GM19455 (cell line): Measurements from ENCODE around the gene SMO.
"Not testable (repeated sequence)": the region's sequence is repeated elsewhere in the genome, so short reads cannot be mapped to it uniquely, and the experiment has no call there.

Source experiments
- ATAC-seq: cut with Tn5 transposase; IDR thresholded peaks from one replicate; pipeline ENCODE4 v1.9.1; 2021; ENCODE audit not compliant: unreplicated experiment

Gene SMO

DNA sequence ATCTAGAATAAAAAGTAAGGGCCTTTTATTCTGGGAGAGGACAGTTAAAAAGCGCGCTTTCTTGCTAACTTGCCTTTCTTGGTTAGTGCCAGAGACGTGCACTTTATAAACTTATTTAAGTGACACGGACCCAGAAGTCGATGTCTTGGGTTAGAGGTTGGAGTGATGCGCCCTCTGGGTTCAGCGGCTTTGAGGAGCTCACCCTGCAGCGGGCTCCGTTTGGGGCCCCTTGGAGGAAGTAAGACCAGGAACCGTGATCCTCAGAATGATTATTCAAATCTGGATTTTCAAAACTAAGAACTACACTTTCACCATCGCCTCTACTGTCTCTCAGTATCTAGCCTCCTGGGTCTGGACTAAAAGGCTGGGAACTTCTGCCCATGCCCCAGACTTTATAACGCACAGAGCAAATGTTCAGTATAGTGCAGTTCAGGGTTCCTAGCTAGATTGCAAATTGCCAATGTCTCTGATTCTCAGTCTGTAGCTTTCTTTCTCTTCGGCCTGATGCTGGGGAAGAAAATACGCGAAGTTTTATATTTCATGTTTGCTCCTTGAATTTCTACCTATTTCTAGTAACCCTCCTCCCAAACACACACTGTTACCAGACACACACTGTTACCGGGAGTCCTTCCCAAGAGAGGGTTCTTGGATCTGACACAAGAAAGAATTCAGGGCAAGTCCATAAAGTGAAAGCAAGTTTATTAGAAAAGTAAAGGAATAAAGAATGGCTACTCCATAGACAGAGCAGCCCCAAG is 18.6 kb upstream of the SMO start:
- ATAC-seq, result peak; percentile 82

DNA sequence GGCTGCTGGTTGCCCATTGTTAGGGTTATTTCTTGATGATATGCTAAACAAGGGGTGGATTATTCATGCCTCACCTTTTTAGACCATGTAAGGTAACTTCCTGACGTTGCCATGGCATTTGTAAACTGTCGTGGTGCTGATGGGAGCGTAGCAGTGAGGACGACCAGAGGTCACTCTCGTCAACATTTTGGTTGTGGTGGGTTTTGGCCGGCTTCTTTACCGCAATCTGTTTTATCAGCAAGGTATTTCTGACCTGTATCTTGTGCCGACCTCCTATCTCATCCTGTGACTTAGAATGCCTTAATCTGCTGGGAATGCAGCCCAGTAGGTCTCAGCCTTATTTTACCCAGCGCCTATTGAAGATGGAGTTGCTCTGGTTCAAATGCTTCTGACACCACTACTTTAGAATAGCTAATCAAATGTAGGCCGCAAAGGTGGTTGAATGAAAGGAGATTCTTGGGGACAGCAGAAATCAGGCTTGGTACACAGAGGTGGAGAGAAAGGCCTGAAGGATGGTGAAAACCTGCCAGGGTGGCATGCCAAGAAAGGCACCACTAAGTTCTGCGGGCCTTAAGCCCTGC is 17.9 kb upstream of the SMO start:
- no peak for ATAC-seq

DNA sequence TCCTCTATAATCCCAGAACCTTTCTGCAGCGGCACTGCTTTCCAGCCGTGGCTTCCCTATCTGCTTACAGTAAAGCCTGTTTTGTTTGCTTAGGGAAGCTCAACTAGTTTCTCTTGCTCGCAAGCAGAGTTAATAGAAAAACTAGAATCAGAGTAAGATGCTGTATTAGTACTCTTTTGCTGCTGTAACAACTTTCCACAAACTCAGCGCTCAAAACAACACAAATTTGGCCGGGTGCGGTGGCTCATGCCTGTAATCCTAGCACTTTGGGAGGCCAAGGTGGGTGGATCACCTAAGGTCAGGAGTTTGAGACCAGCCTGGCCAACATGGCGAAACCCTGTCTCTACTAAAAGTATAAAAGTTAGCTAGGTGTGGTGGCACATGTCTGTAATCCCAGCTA is 14.6 kb upstream of the SMO start:
- ATAC-seq, result not testable (repeated sequence)

DNA sequence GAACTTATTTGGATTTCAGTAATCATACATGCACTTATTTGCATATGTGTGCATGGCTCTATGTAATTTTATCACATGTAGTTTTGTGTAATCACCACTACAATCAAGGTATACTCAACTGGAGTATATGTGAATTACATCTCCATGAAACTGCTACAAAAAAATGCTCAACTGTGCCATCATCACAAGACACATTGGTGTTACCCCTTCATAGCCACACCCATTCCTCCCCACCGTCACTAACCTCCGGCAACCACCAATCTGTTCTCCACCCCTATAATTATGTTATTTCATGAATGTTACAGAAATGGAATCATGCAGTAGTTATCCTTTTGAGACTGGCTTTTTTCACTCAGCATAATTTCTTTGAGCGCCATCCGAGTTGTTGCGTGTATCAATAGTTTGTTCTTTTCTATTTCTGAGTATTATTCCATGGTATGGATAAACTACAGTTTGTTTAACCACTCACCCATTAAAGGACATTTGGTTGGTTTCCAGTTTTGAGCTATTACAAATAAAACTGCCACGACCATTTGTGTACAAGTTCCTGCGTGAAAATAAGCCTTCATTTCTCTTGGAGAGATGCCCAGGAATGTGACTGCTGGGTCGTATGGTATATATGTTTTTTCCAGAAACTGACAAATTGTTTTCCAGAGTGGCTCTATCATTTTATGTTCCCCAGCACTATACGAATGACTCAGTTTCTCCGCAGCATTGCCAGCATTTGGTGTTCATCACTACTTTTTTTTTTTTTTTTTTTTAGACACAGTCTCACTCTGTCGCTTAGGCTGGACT is 11.3 kb upstream of the SMO start:
- ATAC-seq, result no peak

DNA sequence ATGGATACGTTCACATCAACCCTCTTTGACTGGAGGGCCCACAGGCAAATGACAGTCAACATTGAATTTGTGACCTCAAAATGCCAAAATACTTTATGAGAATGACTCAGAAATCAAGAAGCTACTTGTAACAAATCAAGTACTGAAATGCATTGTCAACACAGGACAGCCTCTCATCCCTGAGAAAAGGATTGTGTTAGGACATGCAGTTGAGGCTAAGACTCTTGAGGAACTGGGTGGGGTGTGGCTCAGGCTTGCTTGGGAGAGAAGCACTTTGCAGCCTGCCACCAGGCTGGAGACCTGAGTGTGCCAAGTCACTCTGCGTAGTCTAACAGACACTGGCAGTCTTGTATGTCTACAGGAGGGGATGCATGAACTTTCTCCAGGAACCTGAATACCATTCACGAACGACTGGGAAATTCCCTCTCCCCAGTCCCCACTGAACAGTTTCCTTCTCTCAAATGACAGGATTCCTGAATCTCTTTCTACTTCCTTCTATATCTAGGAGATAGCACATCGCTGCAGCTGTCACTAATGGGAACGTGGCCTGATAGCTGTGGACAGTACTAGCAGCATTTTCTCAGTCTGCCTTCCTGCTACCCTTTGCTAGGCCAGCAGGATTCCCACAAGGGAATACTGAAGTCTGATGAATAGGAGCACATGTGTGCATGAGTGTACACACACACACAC is 3.3 kb upstream of the SMO start:
- no peak for ATAC-seq

DNA sequence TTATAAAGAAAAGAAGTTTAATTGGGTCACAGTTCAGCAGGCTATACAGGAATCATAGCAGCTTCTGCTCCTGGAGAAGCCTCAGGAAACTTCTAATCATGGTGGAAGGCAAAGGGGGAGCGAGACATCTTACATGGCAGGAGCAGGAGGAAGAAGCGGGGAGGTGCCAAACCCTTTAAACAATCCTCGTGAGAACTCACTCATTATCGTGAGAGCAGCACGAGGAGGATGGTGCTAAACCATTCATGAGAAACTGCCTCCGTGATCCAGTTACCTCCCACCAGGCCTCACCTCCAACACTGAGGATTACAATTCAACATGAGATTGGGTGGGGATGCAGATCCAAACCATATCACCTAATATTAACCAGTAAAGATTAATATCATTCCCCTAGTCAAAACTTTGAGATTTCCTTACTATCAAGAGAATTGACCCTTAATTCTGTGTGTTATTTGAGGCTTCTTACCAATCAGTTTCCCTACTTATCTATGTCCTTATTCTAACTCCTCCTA is 1.6 kb upstream of the SMO start:
- no peak for ATAC-seq

DNA sequence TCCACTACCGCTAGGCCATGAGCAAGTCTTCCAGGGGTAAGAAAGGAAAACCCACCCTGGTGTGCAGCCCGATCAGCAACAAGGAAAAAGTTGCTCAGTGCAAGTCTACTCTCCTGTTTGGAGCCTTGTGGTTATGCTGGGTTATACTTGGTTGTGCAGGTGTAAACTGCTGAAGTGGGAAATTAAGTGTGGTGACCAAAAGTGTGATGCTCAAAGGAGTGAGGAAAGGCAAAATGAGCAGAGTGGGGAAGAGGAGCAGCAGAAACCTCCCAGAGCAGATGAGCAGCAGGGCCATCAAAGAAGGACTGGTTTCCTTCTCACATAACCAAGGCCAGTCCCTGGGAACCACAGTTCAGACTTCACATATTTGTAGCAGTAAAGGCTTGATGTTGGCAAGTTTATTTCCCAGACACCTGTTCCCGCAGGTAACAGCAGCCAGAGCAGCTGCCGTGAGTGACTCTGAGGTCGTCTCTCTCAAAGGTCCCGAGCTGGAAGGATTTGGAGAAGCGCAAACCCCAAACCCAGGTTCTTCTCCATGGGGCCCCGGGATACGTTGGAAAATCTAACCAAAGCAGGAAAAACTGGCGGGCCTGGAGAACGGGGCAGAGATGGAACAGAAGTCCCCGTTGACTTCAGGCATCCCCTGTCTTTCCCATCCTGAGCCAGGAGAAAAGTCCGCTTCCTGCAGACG is 607 bp upstream of the SMO start:
- no peak for ATAC-seq

DNA sequence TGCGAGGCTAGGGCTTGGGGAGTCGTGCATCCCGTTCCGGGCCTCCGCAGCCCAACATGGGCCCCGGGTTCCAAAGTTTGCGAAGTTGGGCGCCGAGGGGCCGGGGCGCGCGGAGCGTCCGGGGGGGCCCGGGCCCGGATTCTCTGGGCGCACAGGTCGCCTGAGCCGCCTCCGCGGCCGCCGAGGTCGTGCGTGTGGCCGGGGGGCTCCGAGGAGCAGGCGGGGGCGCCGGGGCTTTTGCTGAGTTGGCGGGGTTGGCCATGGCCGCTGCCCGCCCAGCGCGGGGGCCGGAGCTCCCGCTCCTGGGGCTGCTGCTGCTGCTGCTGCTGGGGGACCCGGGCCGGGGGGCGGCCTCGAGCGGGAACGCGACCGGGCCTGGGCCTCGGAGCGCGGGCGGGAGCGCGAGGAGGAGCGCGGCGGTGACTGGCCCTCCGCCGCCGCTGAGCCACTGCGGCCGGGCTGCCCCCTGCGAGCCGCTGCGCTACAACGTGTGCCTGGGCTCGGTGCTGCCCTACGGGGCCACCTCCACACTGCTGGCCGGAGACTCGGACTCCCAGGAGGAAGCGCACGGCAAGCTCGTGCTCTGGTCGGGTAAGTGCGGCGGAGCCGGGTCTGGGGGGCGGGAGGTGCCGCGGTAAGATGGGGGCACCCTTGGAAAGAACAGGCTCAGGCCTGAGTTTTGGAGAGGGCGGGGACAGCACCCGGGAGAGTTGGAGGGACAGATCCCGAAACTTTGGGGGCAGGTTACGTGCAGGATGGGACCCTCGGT is 643 bp downstream of the SMO start:
- ATAC-seq, result no peak

DNA sequence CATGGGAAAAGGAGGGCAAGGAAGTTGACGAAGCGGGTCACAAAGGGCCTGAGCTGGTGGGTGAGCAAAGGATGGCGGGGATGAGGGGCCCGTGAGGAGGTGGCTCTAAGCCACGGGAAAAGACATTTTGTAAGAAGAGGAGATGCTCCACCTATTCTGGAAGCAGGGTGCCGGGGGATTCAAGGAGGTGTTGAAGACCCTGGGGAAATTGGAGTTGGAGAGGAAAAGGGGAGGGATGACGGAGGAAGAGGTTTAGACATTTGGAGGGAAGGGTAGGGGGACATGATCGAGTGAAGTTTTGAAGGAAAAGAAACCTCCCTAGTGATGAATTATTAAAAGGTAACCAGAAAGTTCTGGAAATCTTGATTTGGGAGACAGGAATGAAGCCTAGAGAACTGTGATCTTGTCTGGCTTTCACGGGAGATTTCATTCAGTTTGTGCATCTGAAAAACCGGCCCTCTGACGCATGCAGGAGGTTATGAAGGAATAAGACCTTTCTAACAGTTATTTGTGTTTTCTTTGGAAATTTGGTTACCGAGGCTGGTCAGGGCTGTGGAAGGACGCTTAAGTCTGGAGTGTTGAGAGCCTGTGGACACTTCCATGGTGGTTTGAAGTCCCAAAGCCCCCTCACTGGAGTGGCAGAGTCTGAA is 1.4 kb downstream of the SMO start:
- ATAC-seq, result no peak

DNA sequence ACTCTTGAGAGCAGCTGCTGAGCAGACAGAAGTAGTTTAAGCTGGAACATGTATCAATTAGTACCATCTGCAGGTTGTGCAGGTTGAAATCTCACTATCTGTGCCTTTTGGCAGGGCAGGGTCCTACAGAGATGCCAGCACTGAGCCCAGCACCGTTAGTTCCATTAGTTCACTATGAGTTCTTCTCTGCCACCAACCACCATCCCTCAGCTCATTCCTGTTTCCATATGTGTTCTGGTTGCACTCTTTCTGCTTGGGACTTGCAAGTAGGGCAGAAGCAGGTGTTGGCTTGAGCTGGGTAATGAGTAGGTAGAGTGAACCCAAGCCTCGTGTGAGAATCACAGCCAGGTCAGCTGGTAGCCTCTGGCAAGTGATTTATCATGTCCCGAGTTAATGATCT is 2.8 kb downstream of the SMO start:
- no peak for ATAC-seq

DNA sequence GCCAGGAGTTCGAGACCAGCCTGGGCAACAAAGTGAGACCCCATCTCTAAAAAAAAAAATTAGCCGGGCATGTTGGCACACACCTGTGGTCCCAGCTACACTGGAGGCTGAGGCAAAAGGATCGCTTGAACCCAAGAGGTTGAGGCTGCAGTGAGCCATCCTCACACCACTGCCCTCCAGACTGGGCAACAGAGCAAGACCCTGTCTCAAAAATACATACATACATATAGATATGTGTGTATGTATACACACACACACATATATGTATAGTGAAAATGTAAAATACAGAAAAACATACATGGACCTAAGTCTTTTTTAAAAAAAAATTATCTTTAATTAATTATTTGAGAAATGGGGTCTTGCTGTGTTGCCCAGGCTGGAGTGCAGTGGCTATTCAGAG is 5.5 kb downstream of the SMO start:
- ATAC-seq, result no peak

DNA sequence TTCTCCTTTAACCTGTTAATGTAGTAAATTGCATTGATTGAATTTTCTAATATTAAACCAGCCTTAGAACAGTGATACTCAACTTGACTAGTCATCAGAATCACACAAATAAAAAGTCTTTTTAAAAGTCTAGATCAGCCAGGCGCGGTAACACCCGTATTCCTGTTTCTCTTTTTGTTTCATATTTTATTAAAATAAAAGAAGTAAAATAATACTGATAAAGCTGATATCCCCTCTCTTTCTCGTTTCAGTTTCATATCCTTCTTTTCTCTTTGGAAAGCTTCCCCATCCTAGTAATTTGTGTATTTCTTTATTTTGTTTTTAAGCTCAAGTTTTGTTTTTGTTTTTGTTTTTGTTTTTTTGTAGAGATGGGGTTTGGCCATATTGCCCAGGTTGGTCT is 9.3 kb downstream of the SMO start:
- no peak for ATAC-seq

DNA sequence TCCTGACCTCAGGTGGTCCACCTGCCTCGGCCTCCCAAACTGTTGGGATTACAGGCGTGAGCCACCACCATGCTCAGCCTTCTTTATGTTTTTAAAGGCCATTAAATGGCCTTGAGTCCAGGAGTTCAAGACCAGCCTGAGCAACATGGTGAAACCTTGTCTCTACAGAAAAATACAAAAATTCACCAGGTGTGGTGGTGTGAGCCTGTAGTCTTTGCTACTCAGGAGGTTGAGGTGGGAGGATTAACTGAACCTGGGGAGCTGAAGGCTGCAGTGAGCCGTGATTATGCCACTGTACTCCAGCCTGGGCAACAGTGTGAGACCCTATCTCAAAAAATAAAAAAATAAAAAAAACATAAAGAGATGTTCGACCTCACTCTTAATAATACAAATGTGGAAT is 11.0 kb downstream of the SMO start:
- no peak for ATAC-seq

DNA sequence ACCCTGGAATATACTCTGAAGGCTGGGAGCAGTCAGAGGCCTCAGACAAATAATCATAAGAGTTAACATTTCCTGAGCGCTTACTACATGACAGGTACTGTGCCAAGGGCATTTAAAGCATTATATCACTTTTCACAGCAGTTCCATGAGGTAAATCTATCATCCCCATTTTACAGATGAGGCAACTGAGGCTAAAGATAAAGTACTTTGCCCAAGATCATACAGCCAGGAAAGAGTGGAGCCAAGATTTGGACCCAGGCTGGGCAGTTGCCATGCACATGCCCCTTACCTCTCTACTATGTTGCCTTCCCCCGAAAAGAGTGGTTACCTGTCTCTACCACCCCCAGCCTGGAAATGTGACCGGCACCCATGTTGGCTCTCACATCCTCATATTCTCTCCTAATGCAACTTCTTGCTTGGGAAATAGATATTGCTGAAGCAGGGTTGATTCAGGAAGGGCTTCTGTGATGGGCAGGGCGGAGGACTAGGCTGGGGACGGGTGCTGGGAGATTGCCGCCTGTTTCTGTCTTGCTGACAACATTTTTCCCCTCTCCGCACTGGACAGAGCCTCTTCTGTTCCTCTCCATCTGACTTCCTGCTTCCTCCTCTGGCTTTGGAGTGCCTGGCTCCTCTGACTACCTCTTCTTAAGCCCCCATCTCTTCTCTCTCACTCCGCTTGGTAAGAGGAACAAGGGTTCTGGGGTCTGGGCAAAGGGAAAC is 13.8 kb downstream of the SMO start:
- no peak for ATAC-seq

DNA sequence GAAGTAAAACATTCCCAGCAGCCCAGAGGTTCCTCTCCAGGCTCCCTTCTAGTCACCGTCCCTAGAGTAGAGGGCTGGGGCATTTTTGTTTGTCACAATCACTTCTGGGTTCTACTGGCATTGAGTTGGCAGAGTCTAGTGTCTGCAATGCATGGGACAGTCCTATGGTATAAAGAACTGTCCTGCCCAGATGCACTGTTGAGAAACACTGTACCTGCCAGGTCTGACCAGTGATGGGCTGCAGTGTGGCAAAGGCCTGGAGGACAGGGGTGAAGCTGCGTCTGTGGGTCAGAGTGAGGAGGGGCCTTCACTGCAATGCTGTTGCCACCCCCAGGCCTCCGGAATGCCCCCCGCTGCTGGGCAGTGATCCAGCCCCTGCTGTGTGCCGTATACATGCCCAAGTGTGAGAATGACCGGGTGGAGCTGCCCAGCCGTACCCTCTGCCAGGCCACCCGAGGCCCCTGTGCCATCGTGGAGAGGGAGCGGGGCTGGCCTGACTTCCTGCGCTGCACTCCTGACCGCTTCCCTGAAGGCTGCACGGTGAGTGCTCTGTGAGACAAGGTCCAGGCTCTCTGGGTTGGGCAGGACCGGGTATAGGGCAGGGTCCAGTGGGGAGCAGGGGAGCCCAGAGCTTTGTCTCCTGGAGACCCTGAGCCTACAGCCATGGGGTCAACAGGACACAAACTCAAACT is 14.8 kb downstream of the SMO start:
- ATAC-seq, result no peak

DNA sequence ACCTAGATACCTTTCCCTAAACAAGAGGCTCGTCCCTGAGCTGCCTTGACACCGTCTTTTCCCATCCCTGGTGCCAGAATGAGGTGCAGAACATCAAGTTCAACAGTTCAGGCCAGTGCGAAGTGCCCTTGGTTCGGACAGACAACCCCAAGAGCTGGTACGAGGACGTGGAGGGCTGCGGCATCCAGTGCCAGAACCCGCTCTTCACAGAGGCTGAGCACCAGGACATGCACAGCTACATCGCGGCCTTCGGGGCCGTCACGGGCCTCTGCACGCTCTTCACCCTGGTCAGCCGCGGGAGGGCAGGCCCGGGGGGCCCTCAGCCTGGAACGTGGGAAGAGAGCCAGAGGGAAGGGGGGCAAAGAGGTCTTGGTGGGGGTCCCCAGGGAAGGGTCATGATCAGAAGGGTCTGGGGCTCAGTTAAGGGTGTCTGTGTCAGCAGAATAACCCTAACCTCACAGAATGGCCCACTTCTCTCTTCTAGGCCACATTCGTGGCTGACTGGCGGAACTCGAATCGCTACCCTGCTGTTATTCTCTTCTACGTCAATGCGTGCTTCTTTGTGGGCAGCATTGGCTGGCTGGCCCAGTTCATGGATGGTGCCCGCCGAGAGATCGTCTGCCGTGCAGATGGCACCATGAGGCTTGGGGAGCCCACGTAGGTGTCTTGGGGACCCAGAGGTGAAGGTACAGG is 16.8 kb downstream of the SMO start:
- no peak for ATAC-seq

DNA sequence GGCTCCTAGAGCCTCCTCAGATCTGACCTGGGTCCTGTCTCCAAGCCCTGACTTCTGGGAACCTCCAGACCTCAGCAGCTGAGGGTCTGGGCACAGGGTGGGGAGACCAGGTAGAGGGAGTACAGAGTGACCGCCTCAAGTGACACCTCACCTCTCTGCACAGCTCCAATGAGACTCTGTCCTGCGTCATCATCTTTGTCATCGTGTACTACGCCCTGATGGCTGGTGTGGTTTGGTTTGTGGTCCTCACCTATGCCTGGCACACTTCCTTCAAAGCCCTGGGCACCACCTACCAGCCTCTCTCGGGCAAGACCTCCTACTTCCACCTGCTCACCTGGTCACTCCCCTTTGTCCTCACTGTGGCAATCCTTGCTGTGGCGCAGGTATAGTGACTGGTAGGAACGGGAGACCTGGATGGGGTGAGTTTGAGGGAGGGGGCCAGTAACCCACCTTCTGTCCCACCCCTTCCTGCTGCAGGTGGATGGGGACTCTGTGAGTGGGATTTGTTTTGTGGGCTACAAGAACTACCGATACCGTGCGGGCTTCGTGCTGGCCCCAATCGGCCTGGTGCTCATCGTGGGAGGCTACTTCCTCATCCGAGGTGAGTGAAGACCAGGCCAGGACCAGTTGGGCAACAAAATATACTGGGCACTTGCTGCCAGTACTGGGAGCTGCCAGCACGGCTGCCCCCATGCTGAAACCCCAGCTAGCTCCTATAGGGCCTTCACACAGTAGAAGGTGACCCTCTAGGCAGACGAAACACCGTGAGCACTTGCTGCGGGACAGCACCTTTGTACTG is 17.8 kb downstream of the SMO start:
- ATAC-seq, result no peak
